ENCODE measurements around the gene CCNC.

DNA sequence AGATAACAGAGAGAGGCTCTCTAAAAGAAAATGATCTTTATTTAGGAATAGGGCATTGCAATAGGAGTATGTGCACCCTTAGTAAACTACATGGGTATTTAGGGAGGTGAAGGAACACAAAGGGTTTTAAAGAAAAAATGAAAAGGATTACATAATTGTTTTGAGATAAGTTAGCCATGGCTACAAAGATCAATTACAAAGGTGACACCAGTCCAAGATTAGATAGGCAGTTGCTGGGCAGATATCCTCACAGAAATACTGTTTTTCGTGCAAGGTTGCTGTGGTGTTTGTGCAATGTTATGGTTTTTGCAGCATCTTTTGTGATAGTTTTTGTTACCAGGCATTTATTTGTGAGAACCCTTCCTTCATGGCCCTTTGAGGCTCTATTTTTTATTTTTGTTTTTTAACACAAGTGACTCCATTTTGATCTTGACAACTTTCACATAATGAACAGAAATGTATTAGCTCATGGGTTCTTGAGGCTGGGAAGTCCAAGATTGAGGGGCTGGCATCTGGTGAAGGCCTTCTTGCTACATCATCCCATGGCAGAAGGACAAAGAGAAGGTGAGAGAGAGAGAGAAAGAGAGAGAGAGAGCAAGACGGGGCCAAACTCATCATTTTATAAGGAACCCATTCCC, 5.6 kb upstream of the CCNC start:
- TF ChIP-seq POLR2AphosphoS5 (IDR thresholded peaks at IDR 0.05; ENCODE audit: low read depth, low read length): no peak
- TF ChIP-seq, protein P1, sequence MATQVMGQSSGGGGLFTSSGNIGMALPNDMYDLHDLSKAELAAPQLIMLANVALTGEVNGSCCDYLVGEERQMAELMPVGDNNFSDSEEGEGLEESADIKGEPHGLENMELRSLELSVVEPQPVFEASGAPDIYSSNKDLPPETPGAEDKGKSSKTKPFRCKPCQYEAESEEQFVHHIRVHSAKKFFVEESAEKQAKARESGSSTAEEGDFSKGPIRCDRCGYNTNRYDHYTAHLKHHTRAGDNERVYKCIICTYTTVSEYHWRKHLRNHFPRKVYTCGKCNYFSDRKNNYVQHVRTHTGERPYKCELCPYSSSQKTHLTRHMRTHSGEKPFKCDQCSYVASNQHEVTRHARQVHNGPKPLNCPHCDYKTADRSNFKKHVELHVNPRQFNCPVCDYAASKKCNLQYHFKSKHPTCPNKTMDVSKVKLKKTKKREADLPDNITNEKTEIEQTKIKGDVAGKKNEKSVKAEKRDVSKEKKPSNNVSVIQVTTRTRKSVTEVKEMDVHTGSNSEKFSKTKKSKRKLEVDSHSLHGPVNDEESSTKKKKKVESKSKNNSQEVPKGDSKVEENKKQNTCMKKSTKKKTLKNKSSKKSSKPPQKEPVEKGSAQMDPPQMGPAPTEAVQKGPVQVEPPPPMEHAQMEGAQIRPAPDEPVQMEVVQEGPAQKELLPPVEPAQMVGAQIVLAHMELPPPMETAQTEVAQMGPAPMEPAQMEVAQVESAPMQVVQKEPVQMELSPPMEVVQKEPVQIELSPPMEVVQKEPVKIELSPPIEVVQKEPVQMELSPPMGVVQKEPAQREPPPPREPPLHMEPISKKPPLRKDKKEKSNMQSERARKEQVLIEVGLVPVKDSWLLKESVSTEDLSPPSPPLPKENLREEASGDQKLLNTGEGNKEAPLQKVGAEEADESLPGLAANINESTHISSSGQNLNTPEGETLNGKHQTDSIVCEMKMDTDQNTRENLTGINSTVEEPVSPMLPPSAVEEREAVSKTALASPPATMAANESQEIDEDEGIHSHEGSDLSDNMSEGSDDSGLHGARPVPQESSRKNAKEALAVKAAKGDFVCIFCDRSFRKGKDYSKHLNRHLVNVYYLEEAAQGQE (IDR thresholded peaks at IDR 0.05; ENCODE audit: insufficient read depth in 1 of 2, low read depth in 2 of 2, low read length in 2 of 2): no peak
- no peak for TF ChIP-seq TAF1 (IDR thresholded peaks at IDR 0.05; ENCODE audit: borderline replicate concordance, insufficient read depth, low read length)
